ENCODE results near the gene PTGER2.
A peak's percentile ranks its signal among the peaks of the same experiment; 100 is the strongest.

Gene PTGER2

GRCh38 chr14:52339262-52339661 lies 25.1 kb downstream of the PTGER2 start:
- peaks cover 6% of the 10 kb centered on the region for H3K27me3 Mint-ChIP-seq (ENCODE audit: low read depth)
- H3K4me3 Mint-ChIP-seq: no peak overlapping the region
- no peak overlapping the region for H3K27ac Mint-ChIP-seq
- peaks cover 6% of the 10 kb centered on the region for H3K9me3 Mint-ChIP-seq
- H3K36me3 Mint-ChIP-seq (ENCODE audit: low read depth): peaks cover 24% of the 10 kb centered on the region
- peaks cover 24% of the 10 kb centered on the region for H3K4me1 Mint-ChIP-seq (ENCODE audit: low read depth)

GRCh38 chr14:52342849-52343596 lies 28.9 kb downstream of the PTGER2 start:
- H3K9me3 Mint-ChIP-seq: peaks cover 16% of the 10 kb centered on the region
- peaks cover 26% of the 10 kb centered on the region for H3K36me3 Mint-ChIP-seq (ENCODE audit: low read depth)
- no peak overlapping the region for H3K27ac Mint-ChIP-seq
- no peak overlapping the region for H3K4me3 Mint-ChIP-seq
- H3K4me1 Mint-ChIP-seq (ENCODE audit: low read depth): peaks cover 16% of the 10 kb centered on the region
- peaks cover 29% of the 10 kb centered on the region for H3K27me3 Mint-ChIP-seq (ENCODE audit: low read depth)

GRCh38 chr14:52346778-52347177 lies 32.7 kb downstream of the PTGER2 start:
- no peak overlapping the region for H3K27ac Mint-ChIP-seq

GRCh38 chr14:52348279-52348678 lies 34.2 kb downstream of the PTGER2 start:
- H3K36me3 Mint-ChIP-seq (ENCODE audit: low read depth): peaks cover 34% of the 10 kb centered on the region
- peaks cover 17% of the 10 kb centered on the region for H3K9me3 Mint-ChIP-seq
- no peak overlapping the region for H3K4me3 Mint-ChIP-seq
- H3K27ac Mint-ChIP-seq: no peak overlapping the region
- H3K4me1 Mint-ChIP-seq (ENCODE audit: low read depth): peaks cover 47% of the 10 kb centered on the region
- H3K27me3 Mint-ChIP-seq (ENCODE audit: low read depth): peaks cover 29% of the 10 kb centered on the region

More at GRCh38 chr14:52346778-52347177, 32.7 kb downstream of the PTGER2 start:
- H3K4me3 Mint-ChIP-seq: no peak overlapping the region
- peaks cover 31% of the 10 kb centered on the region for H3K36me3 Mint-ChIP-seq (ENCODE audit: low read depth)
- peaks cover 19% of the 10 kb centered on the region for H3K9me3 Mint-ChIP-seq
- H3K4me1 Mint-ChIP-seq (ENCODE audit: low read depth): peaks cover 36% of the 10 kb centered on the region
- H3K27me3 Mint-ChIP-seq (ENCODE audit: low read depth): peaks cover 29% of the 10 kb centered on the region

- peaks cover 51% of the 10 kb centered on the region for H3K4me1 Mint-ChIP-seq (ENCODE audit: low read depth)
- peaks cover 12% of the 10 kb centered on the region for H3K9me3 Mint-ChIP-seq
- H3K4me3 Mint-ChIP-seq: no peak overlapping the region
- peaks cover 31% of the 10 kb centered on the region for H3K36me3 Mint-ChIP-seq (ENCODE audit: low read depth)
- peaks cover 25% of the 10 kb centered on the region for H3K27me3 Mint-ChIP-seq (ENCODE audit: low read depth)
- peak overlapping the region; percentile 45 for H3K27ac Mint-ChIP-seq
Measured at GRCh38 chr14:52348776-52349175, 34.7 kb downstream of the PTGER2 start.

- Mint-ChIP-seq H3K27ac (peak overlapping the region; percentile 64), H3K4me1 (ENCODE audit: low read depth) (peaks cover 58% of the 10 kb centered on the region), H3K27me3 (ENCODE audit: low read depth) (peaks cover 18% of the 10 kb centered on the region), H3K36me3 (ENCODE audit: low read depth) (peaks cover 30% of the 10 kb centered on the region), H3K4me3 (no peak overlapping the region), H3K9me3 (peaks cover 10% of the 10 kb centered on the region)
Measured at GRCh38 chr14:52349731-52350130, 35.6 kb downstream of the PTGER2 start.

GRCh38 chr14:52350445-52350844 lies 36.3 kb downstream of the PTGER2 start:
- Mint-ChIP-seq H3K4me1 (ENCODE audit: low read depth) (peaks cover 61% of the 10 kb centered on the region), H3K9me3 (peaks cover 9% of the 10 kb centered on the region), H3K36me3 (ENCODE audit: low read depth) (peaks cover 29% of the 10 kb centered on the region), H3K4me3 (peak overlapping the region; percentile 9), H3K27ac (peak overlapping the region; percentile 49), H3K27me3 (ENCODE audit: low read depth) (peaks cover 13% of the 10 kb centered on the region)

GRCh38 chr14:52351233-52352060 lies 37.3 kb downstream of the PTGER2 start:
- Mint-ChIP-seq H3K36me3 (ENCODE audit: low read depth) (peaks cover 34% of the 10 kb centered on the region), H3K27me3 (ENCODE audit: low read depth) (peaks cover 6% of the 10 kb centered on the region), H3K4me3 (peak overlapping the region; percentile 75), H3K4me1 (ENCODE audit: low read depth) (peaks cover 66% of the 10 kb centered on the region), H3K27ac (peak overlapping the region; percentile 94), H3K9me3 (peaks cover 13% of the 10 kb centered on the region)

GRCh38 chr14:52352061-52352491 lies 38.0 kb downstream of the PTGER2 start:
- Mint-ChIP-seq H3K4me1 (ENCODE audit: low read depth) (peaks cover 68% of the 10 kb centered on the region), H3K36me3 (ENCODE audit: low read depth) (peaks cover 34% of the 10 kb centered on the region), H3K9me3 (peaks cover 13% of the 10 kb centered on the region), H3K27me3 (ENCODE audit: low read depth) (peaks cover 2% of the 10 kb centered on the region), H3K4me3 (peak overlapping the region; percentile 75), H3K27ac (peak overlapping the region; percentile 94)

GRCh38 chr14:52352569-52352968 lies 38.5 kb downstream of the PTGER2 start:
- no peaks in the 10 kb centered on the region for H3K27me3 Mint-ChIP-seq (ENCODE audit: low read depth)
- H3K9me3 Mint-ChIP-seq: peaks cover 13% of the 10 kb centered on the region
- peaks cover 67% of the 10 kb centered on the region for H3K4me1 Mint-ChIP-seq (ENCODE audit: low read depth)
- H3K4me3 Mint-ChIP-seq: peak overlapping the region; percentile 75
- H3K36me3 Mint-ChIP-seq (ENCODE audit: low read depth): peaks cover 33% of the 10 kb centered on the region
- H3K27ac Mint-ChIP-seq: peak overlapping the region; percentile 94

- H3K27me3 Mint-ChIP-seq (ENCODE audit: low read depth): no peaks in the 10 kb centered on the region
- H3K36me3 Mint-ChIP-seq (ENCODE audit: low read depth): peaks cover 30% of the 10 kb centered on the region
- H3K27ac Mint-ChIP-seq: peak overlapping the region; percentile 89
- peaks cover 11% of the 10 kb centered on the region for H3K9me3 Mint-ChIP-seq
- H3K4me1 Mint-ChIP-seq (ENCODE audit: low read depth): peaks cover 57% of the 10 kb centered on the region
- H3K4me3 Mint-ChIP-seq: no peak overlapping the region
Measured at GRCh38 chr14:52354242-52354641, 40.1 kb downstream of the PTGER2 start.

- peaks cover 3% of the 10 kb centered on the region for H3K27me3 Mint-ChIP-seq (ENCODE audit: low read depth)
- H3K27ac Mint-ChIP-seq: peak overlapping the region; percentile 80
- H3K9me3 Mint-ChIP-seq: peaks cover 11% of the 10 kb centered on the region
- H3K4me1 Mint-ChIP-seq (ENCODE audit: low read depth): peaks cover 53% of the 10 kb centered on the region
- H3K36me3 Mint-ChIP-seq (ENCODE audit: low read depth): peaks cover 25% of the 10 kb centered on the region
- H3K4me3 Mint-ChIP-seq: peak overlapping the region; percentile 47
Measured at GRCh38 chr14:52355016-52355431, 40.9 kb downstream of the PTGER2 start.

- peaks cover 3% of the 10 kb centered on the region for H3K27me3 Mint-ChIP-seq (ENCODE audit: low read depth)
- H3K36me3 Mint-ChIP-seq (ENCODE audit: low read depth): peaks cover 20% of the 10 kb centered on the region
- H3K4me3 Mint-ChIP-seq: peak overlapping the region; percentile 22
- peaks cover 11% of the 10 kb centered on the region for H3K9me3 Mint-ChIP-seq
- peak overlapping the region; percentile 39 for H3K27ac Mint-ChIP-seq
- H3K4me1 Mint-ChIP-seq (ENCODE audit: low read depth): peaks cover 51% of the 10 kb centered on the region
Measured at GRCh38 chr14:52355526-52355925, 41.4 kb downstream of the PTGER2 start.

- Mint-ChIP-seq H3K9me3 (peaks cover 11% of the 10 kb centered on the region), H3K4me1 (ENCODE audit: low read depth) (peaks cover 51% of the 10 kb centered on the region), H3K36me3 (ENCODE audit: low read depth) (peaks cover 19% of the 10 kb centered on the region), H3K27me3 (ENCODE audit: low read depth) (peaks cover 3% of the 10 kb centered on the region), H3K27ac (peak overlapping the region; percentile 39), H3K4me3 (peak overlapping the region; percentile 22)
Measured at GRCh38 chr14:52356025-52356424, 41.9 kb downstream of the PTGER2 start.

All from T-helper 1 cell treated with Interleukin-12 subunit alpha and Interleukin-12 subunit beta and Interleukin-4 antibody, amounts not matched to agents 30 μg/mL and 1 μg/mL, for 36 hours (primary cell).